DND-41 (cell line): ENCODE results near the gene GRID1.

Experiments
- ATAC-seq: fragments of 200-7000 bp; cut with Tn5 transposase; 3 replicates; pipeline ENCODE4 v1.9.1; 2021; ENCODE audit warnings: low read depth; ENCODE audit not compliant: insufficient read depth
- DNase-seq: peaks from one replicate; pipeline ENCODE4 v3.0.0-alpha.2; 2020
- H2AFZ ChIP-seq: 2 replicates; pipeline ENCODE4 v1.6.0; 2012; ENCODE audit warnings: low read depth, low read length
- H3K27ac ChIP-seq: 2 replicates; pipeline ENCODE4 v1.5.1; 2012; ENCODE audit warnings: low read length, inconsistent platforms
- H3K27me3 ChIP-seq: fragments of 200-600 bp; sonication (generic); 2 replicates; pipeline ENCODE4 v1.6.0; 2012; ENCODE audit warnings: low read length, mild to moderate bottlenecking, inconsistent platforms; ENCODE audit not compliant: insufficient read depth, poor library complexity
- H3K36me3 ChIP-seq: 2 replicates; pipeline ENCODE4 v1.5.1; 2012; ENCODE audit warnings: low read length, inconsistent platforms; ENCODE audit not compliant: insufficient read depth
- H3K4me1 ChIP-seq: 2 replicates; pipeline ENCODE4 v1.5.1; 2012; ENCODE audit warnings: mild to moderate bottlenecking, low read length; ENCODE audit not compliant: insufficient read depth
- H3K4me2 ChIP-seq: 2 replicates; pipeline ENCODE4 v1.6.0; 2012; ENCODE audit warnings: mild to moderate bottlenecking, moderate library complexity, low read length, inconsistent platforms; ENCODE audit not compliant: insufficient read depth
- H3K4me3 ChIP-seq, 2 experiments: fragments of 200-600 bp in 1 of 2; shearing (Covaris generic) in 1 of 2; 2 replicates each; pipeline ENCODE4 v1.5.1; 2012 to 2016; ENCODE audit warnings: inconsistent platforms in 2 of 2, low read length in 2 of 2, mild to moderate bottlenecking in 2 of 2, low read depth in 1 of 2, moderate library complexity in 1 of 2
- H3K79me2 ChIP-seq: 2 replicates; pipeline ENCODE4 v1.6.0; 2012; ENCODE audit warnings: low read length, inconsistent platforms; ENCODE audit not compliant: insufficient read depth
- H3K9ac ChIP-seq: 2 replicates; pipeline ENCODE4 v1.6.0; 2012; ENCODE audit warnings: low read depth, mild to moderate bottlenecking, inconsistent platforms, low read length, moderate library complexity
- H3K9me3 ChIP-seq: 2 replicates; pipeline ENCODE4 v1.5.1; 2012; ENCODE audit warnings: low read length, moderate library complexity, mild to moderate bottlenecking, inconsistent platforms; ENCODE audit not compliant: insufficient read depth, severe bottlenecking
- H4K20me1 ChIP-seq: 2 replicates; pipeline ENCODE4 v1.6.0; 2012; ENCODE audit warnings: low read length; ENCODE audit not compliant: insufficient read depth
- CTCF ChIP-seq: IDR thresholded peaks from 2 replicates; pipeline ENCODE4 v1.5.1; 2012; ENCODE audit warnings: borderline replicate concordance, low read length, moderate library complexity, mild to moderate bottlenecking; ENCODE audit not compliant: poor library complexity, severe bottlenecking; ENCODE audit errors: extremely low read depth
- EZH2 ChIP-seq: IDR thresholded peaks from 3 replicates; pipeline ENCODE4 v1.6.1; 2012; ENCODE audit warnings: borderline replicate concordance, low read depth, mild to moderate bottlenecking, moderate library complexity, low read length, inconsistent platforms; ENCODE audit not compliant: severe bottlenecking

GRID1 gene

GRCh38 chr10:86020134-86020533 lies 346.5 kb downstream of the GRID1 start:
- TF ChIP-seq CTCF (no peak), EZH2 (no peak)
- ATAC-seq: no peak
- H3K27me3 ChIP-seq: no peaks in the 10 kb centered on the region
- no peaks in the 10 kb centered on the region for H4K20me1 ChIP-seq
- no peak overlapping the region; the same call in 1 of the 2 replicates for H2AFZ ChIP-seq
- H3K36me3 ChIP-seq: no peaks in the 10 kb centered on the region
- H3K27ac ChIP-seq: peak overlapping the region; percentile 99
- DNase-seq: no peak
- no peaks in the 10 kb centered on the region for H3K9me3 ChIP-seq
- peak overlapping the region; percentile 65; the same call in 1 of the 2 replicates for H3K9ac ChIP-seq
- H3K79me2 ChIP-seq: no peaks in the 10 kb centered on the region
- peaks cover 54% of the 10 kb centered on the region for H3K4me1 ChIP-seq
- H3K4me2 ChIP-seq: no peak overlapping the region
- H3K4me3 ChIP-seq: no peak overlapping the region

- peak; percentile 51 for ATAC-seq
- Histone ChIP-seq H3K27ac (peak overlapping the region; percentile 99), H3K4me3 (no peak overlapping the region; a peak in 1 of 4 replicates), H3K4me1 (peaks cover 54% of the 10 kb centered on the region), H2AFZ (peak overlapping the region; percentile 21), H3K4me2 (peak overlapping the region; percentile 51), H4K20me1 (no peaks in the 10 kb centered on the region), H3K9ac (peak overlapping the region; percentile 65), H3K36me3 (no peaks in the 10 kb centered on the region), H3K27me3 (no peaks in the 10 kb centered on the region), H3K9me3 (no peaks in the 10 kb centered on the region), H3K79me2 (no peaks in the 10 kb centered on the region)
- TF ChIP-seq CTCF (peak; percentile 47), EZH2 (no peak)
- peak; percentile 80 for DNase-seq
These were observed 347.5 kb downstream of the GRID1 start for GRCh38 chr10:86019141-86019540.

GRCh38 chr10:86018735-86019058 lies 347.9 kb downstream of the GRID1 start:
- no peak for DNase-seq
- H3K27ac ChIP-seq: peak overlapping the region; percentile 99
- H3K79me2 ChIP-seq: no peaks in the 10 kb centered on the region
- H3K27me3 ChIP-seq: no peaks in the 10 kb centered on the region
- H4K20me1 ChIP-seq: no peaks in the 10 kb centered on the region
- H3K36me3 ChIP-seq: no peaks in the 10 kb centered on the region
- H3K4me1 ChIP-seq: peaks cover 54% of the 10 kb centered on the region
- TF ChIP-seq CTCF (no peak), EZH2 (no peak)
- peak overlapping the region; percentile 51 for H3K4me2 ChIP-seq
- peak overlapping the region; percentile 21 for H2AFZ ChIP-seq
- ATAC-seq: peak; percentile 10; the same call in 2 of the 3 replicates
- no peak overlapping the region; a peak in 1 of 4 replicates for H3K4me3 ChIP-seq
- H3K9me3 ChIP-seq: no peaks in the 10 kb centered on the region
- peak overlapping the region; percentile 65 for H3K9ac ChIP-seq
